RWPE1 (cell line): ENCODE data around the gene NOX5.
A peak's percentile ranks its signal among the peaks of the same experiment; 100 is the strongest.

Source experiments
- CTCF ChIA-PET: fragments of 350-600 bp; sonication (Branson Sonifier 250); formaldehyde crosslinking; extraction: SDS; loops from one replicate; lab custom pipeline; 2021; lab: Yijun Ruan, JAX
- POLR2A ChIA-PET: fragments of 400-600 bp; formaldehyde crosslinking; extraction: SDS; loops from one replicate; lab custom pipeline; 2020; ENCODE audit warnings: antibody characterized with exemption; ENCODE audit not compliant: low non-redundant PET; lab: Yijun Ruan, JAX
- DNase-seq: peaks from one replicate; pipeline ENCODE4 v3.0.0; 2012; ENCODE audit warnings: low spot score
- H3K27ac ChIP-seq: fragments of 450-650 bp; 2 replicates; pipeline ENCODE4 v1.5.1; 2017
- CTCF ChIP-seq: fragments of 450-650 bp; conservative IDR thresholded peaks from 2 replicates; pipeline ENCODE4 v1.5.1; 2017; ENCODE audit warnings: low read depth, mild to moderate bottlenecking

NOX5 gene

GRCh38 chr15:69070396-69070795, 55.9 kb downstream of the NOX5 start:
- POLR2A ChIA-PET, result no interaction called here
- CTCF ChIA-PET, result interaction anchor here (0.6 kb wide), 1 partner anchor 14 kb away, joined by 3 read pairs; no protein-coding TSS in a partner anchor
- TF ChIP-seq CTCF, result no peak
- H3K27ac ChIP-seq, result no peak overlapping the region
- no peak for DNase-seq

GRCh38 chr15:69071260-69071659, 56.8 kb downstream of the NOX5 start:
- no peak for DNase-seq
- POLR2A ChIA-PET, result no interaction called here
- no peak for TF ChIP-seq CTCF
- CTCF ChIA-PET, result interaction anchor here (0.9 kb wide), 1 partner anchor 12 kb away, joined by 3 read pairs; no protein-coding TSS in a partner anchor
- no peak overlapping the region for H3K27ac ChIP-seq

- ChIA-PET CTCF (interaction anchor here (0.6 to 1.2 kb wide), 4 partner anchors 13 to 519 kb away, joined by 3 to 4 read pairs (median 4); no protein-coding TSS in a partner anchor), POLR2A (no interaction called here)
- DNase-seq, result no peak
- H3K27ac ChIP-seq, result no peak overlapping the region
- no peak for TF ChIP-seq CTCF
Measured at GRCh38 chr15:69072906-69073305, 58.4 kb downstream of the NOX5 start.

- peak overlapping the region; percentile 72 for H3K27ac ChIP-seq
- CTCF ChIA-PET, result interaction anchor here (0.8 to 1.2 kb wide), 2 partner anchors 15 to 189 kb away, joined by 3 read pairs; no protein-coding TSS in a partner anchor
- TF ChIP-seq CTCF, result no peak
- POLR2A ChIA-PET, result interaction anchor here (0.7 kb wide), 1 partner anchor 339 kb away, joined by 3 read pairs; no protein-coding TSS in a partner anchor
- peak; percentile 56 for DNase-seq
Measured at GRCh38 chr15:69074001-69074842, 59.7 kb downstream of the NOX5 start.

- H3K27ac ChIP-seq, result peak overlapping the region; percentile 72
- no peak for TF ChIP-seq CTCF
- CTCF ChIA-PET, result interaction anchor here (0.8 kb wide), 1 partner anchor 188 kb away, joined by 3 read pairs; no protein-coding TSS in a partner anchor
- POLR2A ChIA-PET, result interaction anchor here (0.7 kb wide), 1 partner anchor 339 kb away, joined by 3 read pairs; no protein-coding TSS in a partner anchor
- no peak for DNase-seq
Measured at GRCh38 chr15:69074843-69075224, 60.3 kb downstream of the NOX5 start.

GRCh38 chr15:69075440-69075839, 60.9 kb downstream of the NOX5 start:
- CTCF ChIA-PET, result interaction anchor here (0.7 kb wide), 1 partner anchor 423 kb away, joined by 3 read pairs; no protein-coding TSS in a partner anchor

More at GRCh38 chr15:69075440-69075839, 60.9 kb downstream of the NOX5 start:
- POLR2A ChIA-PET, result no interaction called here
- no peak for TF ChIP-seq CTCF
- H3K27ac ChIP-seq, result no peak overlapping the region
- no peak for DNase-seq
